K562 (cell line): ENCODE data around the gene RPRD1B. TPM values are rescaled to one million over a fixed set of nuclear protein-coding genes. Genes with fewer than 3 reads are reported as not detected.

Source experiments
- BDP1 ChIP-seq: IDR thresholded peaks from 3 replicates; pipeline ENCODE4 v1.6.1; 2011; ENCODE audit not compliant: insufficient read length, insufficient read depth
- IRF2 ChIP-seq: sonication (generic); formaldehyde crosslinking; IDR thresholded peaks from 2 replicates; pipeline ENCODE4 v1.8.1; 2022; ENCODE audit warnings: mild to moderate bottlenecking, missing genetic modification reagents
- MBD2 ChIP-seq: sonication (generic); IDR thresholded peaks from 2 replicates; pipeline ENCODE4 v1.6.1; 2016; ENCODE audit warnings: low read depth, borderline replicate concordance
- MIER1 ChIP-seq: fragments of 450-650 bp; IDR thresholded peaks from 2 replicates; pipeline ENCODE4 v1.6.1; 2016; ENCODE audit warnings: antibody characterized with exemption, mild to moderate bottlenecking, low read depth
- MTA2 ChIP-seq: fragments of 450-650 bp; IDR thresholded peaks from 2 replicates; pipeline ENCODE4 v1.6.1; 2016; ENCODE audit warnings: low read depth
- NCOA1 ChIP-seq: fragments of 450-650 bp; IDR thresholded peaks from 2 replicates; pipeline ENCODE4 v1.6.1; 2016; ENCODE audit warnings: low read depth
- NCOA2 ChIP-seq, 2 experiments: fragments of 450-650 bp; IDR thresholded peaks; 2 replicates each; pipeline ENCODE4 v1.6.1; 2018; ENCODE audit warnings: mild to moderate bottlenecking in 2 of 2, moderate library complexity in 1 of 2; ENCODE audit not compliant: partially characterized antibody in 2 of 2
- PHF20 ChIP-seq: fragments of 450-650 bp; IDR thresholded peaks from 2 replicates; pipeline ENCODE4 v1.6.1; 2018; ENCODE audit not compliant: partially characterized antibody
- PHF8 ChIP-seq: fragments of 200-600 bp; sonication (generic); IDR thresholded peaks from 2 replicates; pipeline ENCODE4 v1.6.1; 2012; ENCODE audit warnings: mixed run types, mild to moderate bottlenecking, inconsistent platforms, low read length, moderate library complexity, borderline replicate concordance
- PRDM10 ChIP-seq: fragments of 450-650 bp; IDR thresholded peaks from 2 replicates; pipeline ENCODE4 v1.6.1; 2018; ENCODE audit not compliant: partially characterized antibody
- PRPF4 ChIP-seq: fragments of 200-400 bp; formaldehyde crosslinking; IDR thresholded peaks from one replicate; pipeline ENCODE4 v1.6.1; 2017; ENCODE audit warnings: low read length, low read depth, mild to moderate bottlenecking; ENCODE audit not compliant: insufficient read depth, poor library complexity, severe bottlenecking
- SIN3A ChIP-seq, 2 experiments: fragments of 150-350 bp in 1 of 2; IDR thresholded peaks; 2 replicates each; pipeline ENCODE4 v1.6.1; 2011 to 2016; ENCODE audit warnings: borderline replicate concordance in 2 of 2, low read depth in 2 of 2, low read length in 2 of 2, mild to moderate bottlenecking in 2 of 2, moderate library complexity in 2 of 2; ENCODE audit not compliant: control insufficient read depth in 1 of 2
- TEAD4 ChIP-seq, 2 experiments: sonication (generic) in 1 of 2; formaldehyde crosslinking in 1 of 2; IDR thresholded peaks; 2 replicates each; pipeline versions ENCODE4 v1.6.1 to v1.8.0; 2012 to 2022; ENCODE audit warnings: borderline replicate concordance in 1 of 2, inconsistent platforms in 1 of 2, low read length in 1 of 2, mild to moderate bottlenecking in 1 of 2, missing genetic modification reagents in 1 of 2
- TFAP4 ChIP-seq: sonication (generic); formaldehyde crosslinking; IDR thresholded peaks from 2 replicates; pipeline ENCODE4 v1.8.0; 2022; ENCODE audit warnings: missing genetic modification reagents, mild to moderate bottlenecking, moderate library complexity, borderline replicate concordance
- THRAP3 ChIP-seq: fragments of 450-650 bp; IDR thresholded peaks from 2 replicates; pipeline ENCODE4 v1.6.1; 2016; ENCODE audit warnings: mild to moderate bottlenecking, inconsistent platforms, borderline replicate concordance
- ZNF24 ChIP-seq: fragments of 450-650 bp; IDR thresholded peaks from 2 replicates; pipeline ENCODE4 v1.6.1; 2016
- ZNF592 ChIP-seq: fragments of 450-650 bp; IDR thresholded peaks from 2 replicates; pipeline ENCODE4 v1.6.1; 2017; ENCODE audit warnings: antibody characterized with exemption, mild to moderate bottlenecking
- polyA plus RNA-seq, 8 experiments: library from polyadenylated mRNA; depleted of rRNA in 4 of 8; stranded (reverse) in 5 of 8; unstranded in 3 of 8; fragments of >200 nt; fragmentation: Nextera tagmentation in 2 of 8; fragmentation: Illumina TruSeq in 1 of 8; extraction: Ambion mirVana in 2 of 8; extraction: Trizol in 1 of 8; gene quantifications; 2 replicates each; pipeline versions ENCODE4 v1.2.1 to v1.2.3, GENCODE V29; 2011 to 2014; ENCODE audit warnings: inconsistent platforms in 1 of 8, missing spikeins in 1 of 8
- total RNA-seq, 7 experiments: library from RNA; depleted of rRNA in 6 of 7; stranded (reverse); fragments of >200 nt in 6 of 7; fragmentation: Illumina TruSeq in 2 of 7; extraction: Trizol in 2 of 7; gene quantifications; 2 replicates each; pipeline versions ENCODE4 v1.2.1 to v1.2.3, GENCODE V29; 2011 to 2021; ENCODE audit warnings: low replicate concordance in 1 of 7

RPRD1B gene
- total and polyA plus RNA-seq, 9 of the 15 experiments (the other 6 are each of a cell fraction or from before 2014, with no cell fraction given), result 5.5 to 43.0 (median 24.4) TPM

GRCh38 chr20:38113401-38114325 is 80.1 kb downstream of the RPRD1B start (continued):
- TF ChIP-seq BDP1 (no peak), ZNF592 (peak; percentile 71; the same call in 1 of the 2 replicates), PRPF4 (no peak), TFAP4 (CRISPR knock-in tag) (peak; percentile 53), THRAP3 (no peak), SIN3A (IDR thresholded peaks at IDR 0.05; ENCODE audit: borderline replicate concordance in 2 of 2, control insufficient read depth in 1 of 2, low read depth in 2 of 2, low read length in 2 of 2) (no peak), PHF20 (no peak), MIER1 (0 out of 2 replicates have a peak, but pooled peaks have one; percentile 32), IRF2 (CRISPR knock-in tag) (no peak), PHF8 (0 out of 2 replicates have a peak, but pooled peaks have one; percentile 9), NCOA2 (IDR thresholded peaks at IDR 0.05; ENCODE audit: partially characterized antibody in 2 of 2) (no peak), NCOA1 (peak; percentile 62; the same call in 1 of the 2 replicates), MTA2 (peak; percentile 35; the same call in 1 of the 2 replicates), PRDM10 (peak; percentile 95), MBD2 (no peak), TEAD4 (IDR thresholded peaks at IDR 0.05; ENCODE audit: low read length) (peak; percentile 36; the same call in 1 of the 2 replicates), TEAD4 (CRISPR knock-in tag; IDR thresholded peaks at IDR 0.05; ENCODE audit: borderline replicate concordance) (no peak), ZNF24 (no peak)
